GM10847 (cell line): Measurements from ENCODE around the gene NUP93.

Experiments
- POLR2A ChIP-seq: IDR thresholded peaks from 2 replicates; pipeline ENCODE4 v1.6.1; 2011; ENCODE audit not compliant: insufficient read length; ENCODE audit errors: extremely low read depth

The NUP93 gene

DNA sequence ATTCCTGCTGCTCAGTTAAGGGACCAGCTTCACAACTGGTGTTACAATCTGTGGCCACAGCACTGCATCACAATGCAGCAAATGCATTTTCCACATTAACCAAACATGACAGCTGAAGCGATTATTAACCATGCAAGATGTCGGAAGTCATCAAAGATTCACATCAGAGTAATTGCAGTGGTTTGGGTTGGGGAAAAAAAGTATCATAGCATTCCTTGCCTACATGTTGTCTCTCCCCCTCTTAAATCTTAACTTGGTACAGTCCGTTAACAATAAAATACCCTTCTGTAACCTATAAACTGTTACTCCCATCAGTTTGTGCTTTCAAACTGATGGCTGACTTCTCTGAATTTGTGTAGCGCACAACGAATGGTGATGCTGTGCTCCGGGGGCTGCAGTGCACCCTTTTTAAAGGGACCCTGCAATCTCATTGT, 51.6 kb downstream of the NUP93 start:
- no peak for TF ChIP-seq POLR2A

DNA sequence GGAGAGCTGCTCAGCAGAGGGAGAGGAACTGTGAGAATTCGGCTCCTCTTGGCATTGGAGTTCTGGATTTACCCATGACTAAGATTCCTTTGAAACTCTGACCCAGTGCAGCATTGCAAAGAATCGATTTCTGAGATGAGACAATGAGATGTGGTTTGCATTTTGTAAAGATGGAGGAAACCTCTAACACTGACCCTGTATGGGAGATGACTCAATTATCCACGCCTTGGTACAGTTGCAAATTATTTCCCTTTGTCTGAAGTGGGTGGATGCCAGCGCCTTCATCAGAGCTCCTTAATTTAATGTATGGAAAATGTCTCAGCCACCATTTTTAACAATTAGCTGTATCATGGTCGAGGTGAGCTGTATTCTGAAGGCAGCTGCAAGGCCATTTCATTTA, 53.4 kb downstream of the NUP93 start:
- no peak for TF ChIP-seq POLR2A

- no peak for TF ChIP-seq POLR2A
Measured at GRCh38 chr16:56785317-56785716, 55.4 kb downstream of the NUP93 start.

- TF ChIP-seq POLR2A: no peak
Measured at GRCh38 chr16:56787167-56787566, 57.2 kb downstream of the NUP93 start.

GRCh38 chr16:56788435-56788834, 58.5 kb downstream of the NUP93 start:
- no peak for TF ChIP-seq POLR2A

GRCh38 chr16:56789360-56789759, 59.4 kb downstream of the NUP93 start:
- no peak for TF ChIP-seq POLR2A

DNA sequence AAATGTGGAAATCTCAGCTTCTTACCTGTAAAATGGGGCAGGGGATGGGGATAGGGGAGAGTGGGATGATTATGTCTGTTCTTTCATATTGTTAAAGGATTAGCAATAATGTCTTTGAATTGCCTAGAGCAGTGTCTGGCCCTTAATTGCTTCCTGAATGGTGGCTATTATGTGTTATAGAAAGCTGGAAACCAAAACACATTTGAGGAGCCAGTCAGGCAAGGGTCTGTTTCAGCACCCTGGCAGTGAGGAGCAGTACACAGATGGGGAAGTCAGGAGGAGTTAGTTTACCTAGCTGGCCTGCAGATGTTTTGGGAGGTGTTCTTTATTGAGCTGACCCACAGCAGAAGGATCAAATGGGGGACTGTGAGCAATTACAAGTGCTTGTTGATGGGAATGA, 63.0 kb downstream of the NUP93 start:
- no peak for TF ChIP-seq POLR2A

DNA sequence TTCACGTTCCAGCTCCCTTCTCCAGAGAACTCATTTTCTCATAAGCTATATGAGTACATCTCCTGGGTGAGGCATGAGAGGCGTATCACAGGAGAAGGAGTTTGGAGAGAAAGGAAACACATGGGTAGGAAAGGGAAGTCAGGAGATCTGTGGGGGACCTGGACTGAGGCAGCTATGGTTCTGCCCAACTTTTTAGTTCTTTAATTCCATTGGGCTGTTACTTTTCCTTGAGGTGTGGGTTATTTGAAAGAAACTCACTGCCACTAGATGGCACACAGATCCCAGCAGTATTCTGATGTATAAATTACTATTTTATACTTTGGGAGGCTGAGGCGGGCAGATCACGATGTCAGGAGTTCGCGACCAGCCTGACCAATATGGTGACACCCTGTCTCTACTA, 63.6 kb downstream of the NUP93 start:
- no peak for TF ChIP-seq POLR2A

GRCh38 chr16:56795011-56795410, 65.1 kb downstream of the NUP93 start:
- TF ChIP-seq POLR2A: no peak

- no peak for TF ChIP-seq POLR2A
Measured at GRCh38 chr16:56797861-56798260, 67.9 kb downstream of the NUP93 start.

DNA sequence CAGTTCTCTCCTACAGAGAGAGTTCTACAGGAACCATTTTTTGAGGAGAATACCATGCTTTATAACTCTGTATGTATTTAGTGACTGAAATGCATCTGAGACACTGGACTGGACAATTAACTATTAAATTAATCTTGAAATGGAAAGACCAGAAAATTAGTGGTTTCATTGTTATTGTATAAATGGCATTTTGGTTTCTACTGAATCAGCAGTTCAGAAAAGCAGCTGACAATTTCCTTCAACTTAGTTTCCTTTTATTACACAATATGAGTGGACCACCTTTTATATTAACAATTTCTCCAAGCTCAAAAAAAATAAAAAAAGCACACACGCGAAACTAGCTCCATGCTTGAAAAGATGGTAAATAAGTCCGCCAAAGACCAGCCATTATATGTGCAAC, 69.0 kb downstream of the NUP93 start:
- no peak for TF ChIP-seq POLR2A

GRCh38 chr16:56800355-56800754, 70.4 kb downstream of the NUP93 start:
- TF ChIP-seq POLR2A: no peak

GRCh38 chr16:56801762-56802161, 71.8 kb downstream of the NUP93 start:
- TF ChIP-seq POLR2A: no peak

GRCh38 chr16:56807011-56807675, 77.2 kb downstream of the NUP93 start:
- TF ChIP-seq POLR2A: no peak

GRCh38 chr16:56810954-56811353, 81.0 kb downstream of the NUP93 start:
- no peak for TF ChIP-seq POLR2A

DNA sequence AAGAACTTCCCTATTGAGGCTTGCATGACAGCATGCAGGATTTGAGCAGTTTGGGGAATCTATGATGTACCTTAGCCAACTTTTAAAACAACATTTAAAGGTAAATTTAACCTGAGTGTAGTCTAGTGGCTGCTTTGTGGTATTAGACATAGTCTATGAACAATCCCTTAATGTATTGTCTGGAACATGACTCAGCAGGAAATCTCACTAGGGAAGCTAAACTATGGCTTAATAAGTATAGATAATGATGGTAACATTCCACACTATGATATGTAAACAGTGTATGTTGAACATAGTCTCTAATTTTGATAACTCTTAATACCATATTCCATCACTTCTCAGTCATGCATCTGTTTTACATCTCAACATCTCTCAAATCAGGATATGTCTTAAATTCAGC, 83.0 kb downstream of the NUP93 start:
- no peak for TF ChIP-seq POLR2A
